Fibroblast of lung (primary cell): Measurements from ENCODE around the gene KCNJ12. TPM values are rescaled to one million over a fixed set of nuclear protein-coding genes. Genes with fewer than 3 reads are reported as not detected.

Experiments
- DNase-seq, 2 donors: peaks; one replicate each; pipeline versions ENCODE4 v3.0.0 to v3.0.0-alpha.2; 2010; ENCODE audit warnings: low read depth in 2 of 2
- H2AFZ ChIP-seq: 2 replicates; pipeline ENCODE4 v1.5.1; 2012; ENCODE audit warnings: low read length, control low read depth, inconsistent platforms
- H3K27ac ChIP-seq: 2 replicates; pipeline ENCODE4 v1.5.1; 2011; ENCODE audit warnings: low read length, control low read depth; ENCODE audit not compliant: insufficient read depth
- H3K27me3 ChIP-seq: 2 replicates; pipeline ENCODE4 v1.5.1; 2011; ENCODE audit warnings: mild to moderate bottlenecking, low read length; ENCODE audit not compliant: control insufficient read depth, insufficient read depth
- H3K36me3 ChIP-seq: 2 replicates; pipeline ENCODE4 v1.5.1; 2011; ENCODE audit warnings: low read length; ENCODE audit not compliant: control insufficient read depth, insufficient read depth
- H3K4me1 ChIP-seq: 2 replicates; pipeline ENCODE4 v1.5.1; 2011; ENCODE audit warnings: low read length; ENCODE audit not compliant: control insufficient read depth, insufficient read depth; ENCODE audit errors: extremely low read depth
- H3K4me2 ChIP-seq: 2 replicates; pipeline ENCODE4 v1.5.1; 2011; ENCODE audit warnings: low read length, control low read depth; ENCODE audit not compliant: insufficient read depth; ENCODE audit errors: extremely low read depth
- H3K4me3 ChIP-seq, 4 experiments: fragments of 200-600 bp in 1 of 4; sonication (generic) in 1 of 4; replicated peaks in 1 of 4; 2 replicates each; pipeline ENCODE4 v1.5.1; 2011 to 2016; ENCODE audit warnings: low read length in 4 of 4, low read depth in 3 of 4, mild to moderate bottlenecking in 3 of 4, control low read depth in 2 of 4, inconsistent platforms in 1 of 4, mixed read lengths in 1 of 4; ENCODE audit not compliant: insufficient read depth in 1 of 4; ENCODE audit errors: control extremely low read depth in 1 of 4
- H3K79me2 ChIP-seq: 2 replicates; pipeline ENCODE4 v1.5.1; 2012; ENCODE audit warnings: mild to moderate bottlenecking, low read length, inconsistent platforms; ENCODE audit not compliant: control insufficient read depth, insufficient read depth
- H3K9ac ChIP-seq: 2 replicates; pipeline ENCODE4 v1.5.1; 2011; ENCODE audit warnings: mild to moderate bottlenecking, low read length, control low read depth; ENCODE audit not compliant: insufficient read depth
- H3K9me3 ChIP-seq: 2 replicates; pipeline ENCODE4 v1.5.1; 2012; ENCODE audit warnings: low read depth, low read length; ENCODE audit not compliant: control insufficient read depth, insufficient read depth
- H4K20me1 ChIP-seq: 2 replicates; pipeline ENCODE4 v1.5.1; 2011; ENCODE audit warnings: low read length; ENCODE audit not compliant: control insufficient read depth, insufficient read depth; ENCODE audit errors: extremely low read depth
- CTCF ChIP-seq, 2 donors: IDR thresholded peaks in 1 of 2; conservative IDR thresholded peaks in 1 of 2; 1 replicate in 1 of 2; 2 replicates in 1 of 2; pipeline ENCODE4 v1.5.1; 2011 to 2012; ENCODE audit warnings: low read length in 2 of 2, control low read depth in 1 of 2, inconsistent platforms in 1 of 2, low read depth in 1 of 2, mild to moderate bottlenecking in 1 of 2
- EZH2 ChIP-seq: IDR thresholded peaks from 2 replicates; pipeline ENCODE4 v1.5.1; 2012; ENCODE audit warnings: low read length, control low read depth, mild to moderate bottlenecking; ENCODE audit errors: missing control alignments
- polyA plus RNA-seq, 2 donors: library from polyadenylated mRNA; depleted of rRNA in 1 of 2; stranded (reverse) in 1 of 2; unstranded in 1 of 2; fragments of >200 nt; gene quantifications; 2 replicates each; pipeline ENCODE4 v1.2.1, GENCODE V29; 2011 to 2012; ENCODE audit warnings: missing spikeins in 1 of 2
- total RNA-seq: library from RNA; depleted of rRNA; stranded (reverse); fragments of >200 nt; gene quantifications from 2 replicates; pipeline ENCODE4 v1.2.1, GENCODE V29; 2014

KCNJ12 gene
- total and polyA plus RNA-seq, 2 donors (not counting 1 experiment from before 2014, with no cell fraction given): 0.09 to 0.66 TPM

- no peak overlapping the region for H3K27ac ChIP-seq
- TF ChIP-seq EZH2 (no peak), CTCF (conservative IDR thresholded peaks at IDR 0.05 in 1 of 2, IDR thresholded peaks at IDR 0.05 in 1 of 2; ENCODE audit: low read depth in 1 of 2, low read length in 2 of 2) (no peak)
- no peaks in the 10 kb centered on the region for H3K4me1 ChIP-seq
- H3K9ac ChIP-seq: no peak overlapping the region
- no peak overlapping the region for H2AFZ ChIP-seq
- H3K36me3 ChIP-seq: no peaks in the 10 kb centered on the region
- H3K4me2 ChIP-seq: no peak overlapping the region
- H3K27me3 ChIP-seq: no peaks in the 10 kb centered on the region
- DNase-seq: no peak
- no peak overlapping the region for H3K4me3 ChIP-seq
- no peaks in the 10 kb centered on the region for H3K79me2 ChIP-seq
- H4K20me1 ChIP-seq: no peaks in the 10 kb centered on the region
- H3K9me3 ChIP-seq: no peaks in the 10 kb centered on the region
Observed at GRCh38 chr17:21464611-21465021, 88.5 kb downstream of the KCNJ12 start.

- H3K9ac ChIP-seq: no peak overlapping the region
- H3K4me3 ChIP-seq: no peak overlapping the region
- TF ChIP-seq EZH2: no peak
- TF ChIP-seq CTCF (conservative IDR thresholded peaks at IDR 0.05 in 1 of 2, IDR thresholded peaks at IDR 0.05 in 1 of 2; ENCODE audit: low read depth in 1 of 2, low read length in 2 of 2): no peak
- H3K9me3 ChIP-seq: no peaks in the 10 kb centered on the region
- no peak overlapping the region for H3K4me2 ChIP-seq
- H3K36me3 ChIP-seq: no peaks in the 10 kb centered on the region
- H3K4me1 ChIP-seq: no peaks in the 10 kb centered on the region
- H2AFZ ChIP-seq: no peak overlapping the region
- no peaks in the 10 kb centered on the region for H4K20me1 ChIP-seq
- no peaks in the 10 kb centered on the region for H3K79me2 ChIP-seq
- H3K27ac ChIP-seq: no peak overlapping the region
- no peaks in the 10 kb centered on the region for H3K27me3 ChIP-seq
- DNase-seq: no peak
Observed at GRCh38 chr17:21466550-21466949, 90.4 kb downstream of the KCNJ12 start.

GRCh38 chr17:21467196-21467595 is 91.0 kb downstream of the KCNJ12 start:
- H2AFZ ChIP-seq: no peak overlapping the region
- no peak for DNase-seq
- H3K4me1 ChIP-seq: no peaks in the 10 kb centered on the region
- no peaks in the 10 kb centered on the region for H3K36me3 ChIP-seq
- no peak overlapping the region for H3K4me3 ChIP-seq
- no peak overlapping the region for H3K4me2 ChIP-seq
- H3K27me3 ChIP-seq: no peaks in the 10 kb centered on the region
- H3K9ac ChIP-seq: no peak overlapping the region
- H3K9me3 ChIP-seq: no peaks in the 10 kb centered on the region
- no peak overlapping the region for H3K27ac ChIP-seq
- H3K79me2 ChIP-seq: no peaks in the 10 kb centered on the region
- H4K20me1 ChIP-seq: no peaks in the 10 kb centered on the region
- TF ChIP-seq EZH2 (no peak), CTCF (conservative IDR thresholded peaks at IDR 0.05 in 1 of 2, IDR thresholded peaks at IDR 0.05 in 1 of 2; ENCODE audit: low read depth in 1 of 2, low read length in 2 of 2) (no peak)
